Measurements from ENCODE around the gene CDYL.
A peak's percentile ranks its signal among the peaks of the same experiment; 100 is the strongest.

Gene CDYL

GRCh38 chr6:4776131-4776492 is at the start of gene CDYL:
TSS of gene CDYL (plus strand) at chr6:4776404. CDS start at chr6:4776784, 380 bp downstream.
- peak; percentile 95 for DNase-seq

- DNase-seq, result no peak
Observed at GRCh38 chr6:4726645-4727044, 49.6 kb upstream of the CDYL start.

GRCh38 chr6:4727217-4727616 is 49.0 kb upstream of the CDYL start:
- no peak for DNase-seq

GRCh38 chr6:4727671-4728435 is 48.4 kb upstream of the CDYL start:
- DNase-seq, result no peak

GRCh38 chr6:4728436-4728769 is 47.8 kb upstream of the CDYL start:
- no peak for DNase-seq

- DNase-seq, result no peak
Observed at GRCh38 chr6:4728926-4729325, 47.3 kb upstream of the CDYL start.

GRCh38 chr6:4731996-4732395 is 44.2 kb upstream of the CDYL start:
- DNase-seq, result no peak

- peak; percentile 53 for DNase-seq
Observed at GRCh38 chr6:4732691-4733315, 43.4 kb upstream of the CDYL start.

- DNase-seq, result no peak
Observed at GRCh38 chr6:4736371-4736873, 39.8 kb upstream of the CDYL start.

- no peak for DNase-seq
Observed at GRCh38 chr6:4740032-4740431, 36.2 kb upstream of the CDYL start.

GRCh38 chr6:4743062-4743461 is 33.1 kb upstream of the CDYL start:
- no peak for DNase-seq

GRCh38 chr6:4743926-4744325 is 32.3 kb upstream of the CDYL start:
- DNase-seq, result no peak

- DNase-seq, result no peak
Observed at GRCh38 chr6:4747588-4747987, 28.6 kb upstream of the CDYL start.

GRCh38 chr6:4751823-4752464 is 24.3 kb upstream of the CDYL start:
- DNase-seq, result peak; percentile 33

GRCh38 chr6:4756247-4756646 is 20.0 kb upstream of the CDYL start:
- DNase-seq, result no peak

GRCh38 chr6:4759997-4760396 is 16.2 kb upstream of the CDYL start:
- DNase-seq, result no peak

- DNase-seq, result no peak
Observed at GRCh38 chr6:4760773-4761172, 15.4 kb upstream of the CDYL start.

GRCh38 chr6:4762294-4762693 is 13.9 kb upstream of the CDYL start:
- DNase-seq, result no peak

GRCh38 chr6:4763921-4764320 is 12.3 kb upstream of the CDYL start:
- DNase-seq, result no peak

GRCh38 chr6:4768815-4769214 is 7.4 kb upstream of the CDYL start:
- DNase-seq, result no peak

- DNase-seq, result no peak
Observed at GRCh38 chr6:4772750-4773149, 3.5 kb upstream of the CDYL start.

GRCh38 chr6:4773181-4773580 is 3.0 kb upstream of the CDYL start:
- no peak for DNase-seq

- peak; percentile 24 for DNase-seq
Observed at GRCh38 chr6:4774296-4774695, 1.9 kb upstream of the CDYL start.
